HepG2 (cell line): ENCODE data around the gene ANKHD1. TPM values are rescaled to one million over a fixed set of nuclear protein-coding genes. Genes with fewer than 3 reads are reported as not detected.

Source experiments
- BHLHE40 ChIP-seq: IDR thresholded peaks from 2 replicates; pipeline ENCODE4 v1.6.1; 2011; ENCODE audit warnings: low read length, improper control_type of control experiment
- FOXK1 ChIP-seq: sonication (generic); formaldehyde crosslinking; IDR thresholded peaks from 2 replicates; pipeline ENCODE4 v1.4.0; 2020; ENCODE audit warnings: low read depth, missing genetic modification reagents, borderline replicate concordance
- HES4 ChIP-seq: sonication (generic); formaldehyde crosslinking; IDR thresholded peaks from 2 replicates; pipeline ENCODE4 v1.9.0; 2021; ENCODE audit warnings: mild to moderate bottlenecking, missing genetic modification reagents, borderline replicate concordance
- KDM4B ChIP-seq: sonication (generic); formaldehyde crosslinking; IDR thresholded peaks from 2 replicates; pipeline ENCODE4 v1.4.0; 2020; ENCODE audit warnings: missing genetic modification reagents
- KDM5B ChIP-seq: sonication (generic); formaldehyde crosslinking; IDR thresholded peaks from 2 replicates; pipeline ENCODE4 v1.4.0; 2020; ENCODE audit warnings: missing genetic modification reagents, mild to moderate bottlenecking, borderline replicate concordance
- MTF1 ChIP-seq: sonication (generic); formaldehyde crosslinking; IDR thresholded peaks from 2 replicates; pipeline ENCODE4 v1.5.0; 2020; ENCODE audit warnings: missing genetic modification reagents
- NAIF1 ChIP-seq: sonication (generic); formaldehyde crosslinking; IDR thresholded peaks from 2 replicates; pipeline ENCODE4 v1.5.0; 2020; ENCODE audit warnings: mild to moderate bottlenecking, missing genetic modification reagents, borderline replicate concordance
- NPAS2 ChIP-seq: sonication (generic); formaldehyde crosslinking; IDR thresholded peaks from 2 replicates; pipeline ENCODE4 v1.8.0; 2022; ENCODE audit warnings: mild to moderate bottlenecking, missing genetic modification reagents, borderline replicate concordance
- REXO4 ChIP-seq: sonication (generic); formaldehyde crosslinking; IDR thresholded peaks from 2 replicates; pipeline ENCODE4 v1.8.0; 2022; ENCODE audit warnings: missing genetic modification reagents, mild to moderate bottlenecking, borderline replicate concordance
- SKI ChIP-seq: fragments of 450-650 bp; IDR thresholded peaks from one replicate; pipeline ENCODE4 v1.6.1; 2018; ENCODE audit warnings: mild to moderate bottlenecking; ENCODE audit not compliant: partially characterized antibody
- SP1 ChIP-seq, 2 experiments: fragments of 450-650 bp in 1 of 2; sonication (generic) in 1 of 2; formaldehyde crosslinking in 1 of 2; IDR thresholded peaks; 2 replicates each; pipeline versions ENCODE4 v1.4.0 to v1.6.1; 2016 to 2020; ENCODE audit warnings: missing genetic modification reagents in 1 of 2
- SRF ChIP-seq: IDR thresholded peaks from 2 replicates; pipeline ENCODE4 v1.6.1; 2011; ENCODE audit warnings: mild to moderate bottlenecking, low read depth, low read length, moderate library complexity
- ZFP1 ChIP-seq: IDR thresholded peaks from 2 replicates; pipeline ENCODE4 v1.6.1; 2016
- ZFP90 ChIP-seq: sonication (generic); formaldehyde crosslinking; IDR thresholded peaks from 2 replicates; pipeline ENCODE4 v1.8.0; 2022; ENCODE audit warnings: missing genetic modification reagents, mild to moderate bottlenecking, inconsistent platforms, borderline replicate concordance
- ZKSCAN5 ChIP-seq: sonication (generic); formaldehyde crosslinking; IDR thresholded peaks from 2 replicates; pipeline ENCODE4 v1.5.1; 2020; ENCODE audit warnings: mild to moderate bottlenecking, missing genetic modification reagents
- ZNF326 ChIP-seq: sonication (generic); formaldehyde crosslinking; IDR thresholded peaks from 2 replicates; pipeline ENCODE4 v1.4.0; 2020; ENCODE audit warnings: missing genetic modification reagents, borderline replicate concordance
- ZNF337 ChIP-seq: sonication (generic); formaldehyde crosslinking; IDR thresholded peaks from 2 replicates; pipeline ENCODE4 v1.5.1; 2020; ENCODE audit warnings: missing genetic modification reagents, low read depth, mild to moderate bottlenecking, borderline replicate concordance
- ZNF441 ChIP-seq: sonication (generic); formaldehyde crosslinking; IDR thresholded peaks from 2 replicates; pipeline ENCODE4 v1.7.0; 2021; ENCODE audit warnings: missing genetic modification reagents, borderline replicate concordance
- ZNF597 ChIP-seq: sonication (generic); formaldehyde crosslinking; IDR thresholded peaks from 2 replicates; pipeline ENCODE4 v1.5.0; 2020; ENCODE audit warnings: missing genetic modification reagents
- ZNF672 ChIP-seq: sonication (generic); formaldehyde crosslinking; IDR thresholded peaks from 2 replicates; pipeline ENCODE4 v1.8.1; 2022; ENCODE audit warnings: missing genetic modification reagents
- ZNF75D ChIP-seq: sonication (generic); formaldehyde crosslinking; IDR thresholded peaks from 2 replicates; pipeline ENCODE4 v1.8.1; 2023; ENCODE audit warnings: missing genetic modification reagents, mild to moderate bottlenecking, borderline replicate concordance
- ZNF768 ChIP-seq: sonication (generic); formaldehyde crosslinking; IDR thresholded peaks from 2 replicates; pipeline ENCODE4 v1.4.0; 2020; ENCODE audit warnings: missing genetic modification reagents
- ZNF782 ChIP-seq: sonication (generic); formaldehyde crosslinking; IDR thresholded peaks from 2 replicates; pipeline ENCODE4 v1.4.0; 2020; ENCODE audit warnings: missing genetic modification reagents, mild to moderate bottlenecking, borderline replicate concordance
- polyA plus RNA-seq, 8 experiments: library from polyadenylated mRNA; depleted of rRNA in 3 of 8; stranded (reverse) in 7 of 8; unstranded in 1 of 8; fragments of >200 nt; fragmentation: Illumina TruSeq in 4 of 8; extraction: Trizol in 4 of 8; gene quantifications; 2 replicates each; pipeline versions ENCODE4 v1.2.1 to v1.2.3, GENCODE V29; 2011 to 2016; ENCODE audit warnings: low read depth in 4 of 8, missing spikeins in 1 of 8, mixed read lengths in 1 of 8; ENCODE audit not compliant: insufficient read depth in 1 of 8
- total RNA-seq, 5 experiments: library from RNA; depleted of rRNA; stranded (reverse); fragments of >200 nt; fragmentation: Illumina TruSeq; extraction: Trizol; gene quantifications; 2 replicates each; pipeline ENCODE4 v1.2.3, GENCODE V29; 2016; ENCODE audit warnings: low read depth in 1 of 5
- TF ChIP-seq, protein P1 (sequence below): sonication (generic); formaldehyde crosslinking; IDR thresholded peaks from 2 replicates; pipeline ENCODE4 v1.4.0; 2020; ENCODE audit warnings: missing genetic modification reagents
- TF ChIP-seq, protein P2 (sequence below): sonication (generic); formaldehyde crosslinking; IDR thresholded peaks from 2 replicates; pipeline ENCODE4 v1.4.0; 2020; ENCODE audit warnings: missing genetic modification reagents, borderline replicate concordance

The ANKHD1 gene
- total and polyA plus RNA-seq, 2 of the 13 experiments (the other 11 are each of a cell fraction or from before 2014, with no cell fraction given): 69.9 to 82.0 TPM

- peak; percentile 90 for TF ChIP-seq ZFP90 (CRISPR knock-in tag)
- TF ChIP-seq MTF1 (CRISPR knock-in tag): no peak
- no peak for TF ChIP-seq ZNF672 (CRISPR knock-in tag)
- no peak for TF ChIP-seq FOXK1
- TF ChIP-seq SKI: no peak
- TF ChIP-seq ZFP1: no peak
- TF ChIP-seq ZNF782 (CRISPR knock-in tag): no peak
- TF ChIP-seq SRF: 0 out of 2 replicates have a peak, but pooled peaks have one; percentile 8
- no peak for TF ChIP-seq HES4 (CRISPR knock-in tag)
- no peak; the same call in 1 of the 2 replicates for TF ChIP-seq ZNF441 (CRISPR knock-in tag)
- no peak for TF ChIP-seq ZNF326 (CRISPR knock-in tag)
- TF ChIP-seq ZNF75D (CRISPR knock-in tag): no peak
- TF ChIP-seq KDM4B (CRISPR knock-in tag): no peak
- no peak for TF ChIP-seq ZKSCAN5 (CRISPR knock-in tag)
- no peak for TF ChIP-seq ZNF597 (CRISPR knock-in tag)
- no peak for TF ChIP-seq ZNF768 (CRISPR knock-in tag)
- TF ChIP-seq ZNF337 (CRISPR knock-in tag): no peak
- TF ChIP-seq BHLHE40: peak; percentile 3
- no peak for TF ChIP-seq NAIF1 (CRISPR knock-in tag)
- TF ChIP-seq, protein P1, sequence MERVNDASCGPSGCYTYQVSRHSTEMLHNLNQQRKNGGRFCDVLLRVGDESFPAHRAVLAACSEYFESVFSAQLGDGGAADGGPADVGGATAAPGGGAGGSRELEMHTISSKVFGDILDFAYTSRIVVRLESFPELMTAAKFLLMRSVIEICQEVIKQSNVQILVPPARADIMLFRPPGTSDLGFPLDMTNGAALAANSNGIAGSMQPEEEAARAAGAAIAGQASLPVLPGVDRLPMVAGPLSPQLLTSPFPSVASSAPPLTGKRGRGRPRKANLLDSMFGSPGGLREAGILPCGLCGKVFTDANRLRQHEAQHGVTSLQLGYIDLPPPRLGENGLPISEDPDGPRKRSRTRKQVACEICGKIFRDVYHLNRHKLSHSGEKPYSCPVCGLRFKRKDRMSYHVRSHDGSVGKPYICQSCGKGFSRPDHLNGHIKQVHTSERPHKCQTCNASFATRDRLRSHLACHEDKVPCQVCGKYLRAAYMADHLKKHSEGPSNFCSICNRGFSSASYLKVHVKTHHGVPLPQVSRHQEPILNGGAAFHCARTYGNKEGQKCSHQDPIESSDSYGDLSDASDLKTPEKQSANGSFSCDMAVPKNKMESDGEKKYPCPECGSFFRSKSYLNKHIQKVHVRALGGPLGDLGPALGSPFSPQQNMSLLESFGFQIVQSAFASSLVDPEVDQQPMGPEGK (CRISPR knock-in tag): peak; percentile 68; the same call in 1 of the 2 replicates
- no peak for TF ChIP-seq SP1 (IDR thresholded peaks at IDR 0.05)
- TF ChIP-seq SP1 (CRISPR knock-in tag; IDR thresholded peaks at IDR 0.05): 0 out of 2 replicates have a peak, but pooled peaks have one; percentile 17
- TF ChIP-seq, protein P2, sequence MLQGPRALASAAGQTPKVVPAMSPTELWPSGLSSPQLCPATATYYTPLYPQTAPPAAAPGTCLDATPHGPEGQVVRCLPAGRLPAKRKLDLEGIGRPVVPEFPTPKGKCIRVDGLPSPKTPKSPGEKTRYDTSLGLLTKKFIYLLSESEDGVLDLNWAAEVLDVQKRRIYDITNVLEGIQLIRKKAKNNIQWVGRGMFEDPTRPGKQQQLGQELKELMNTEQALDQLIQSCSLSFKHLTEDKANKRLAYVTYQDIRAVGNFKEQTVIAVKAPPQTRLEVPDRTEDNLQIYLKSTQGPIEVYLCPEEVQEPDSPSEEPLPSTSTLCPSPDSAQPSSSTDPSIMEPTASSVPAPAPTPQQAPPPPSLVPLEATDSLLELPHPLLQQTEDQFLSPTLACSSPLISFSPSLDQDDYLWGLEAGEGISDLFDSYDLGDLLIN (CRISPR knock-in tag): no peak
- TF ChIP-seq KDM5B (CRISPR knock-in tag): no peak; the same call in 1 of the 2 replicates
- TF ChIP-seq NPAS2 (CRISPR knock-in tag): no peak
- no peak for TF ChIP-seq REXO4 (CRISPR knock-in tag)
Measured at GRCh38 chr5:140402258-140403074, 833 bp downstream of the ANKHD1 start (continued).
